SH-SY5Y (cell line): ENCODE data around the gene FHAD1.

Experiments used
- GATA2 ChIP-seq: IDR thresholded peaks from 2 replicates; pipeline ENCODE4 v1.6.1; 2011; ENCODE audit warnings: mild to moderate bottlenecking, low read depth, low read length
- GATA3 ChIP-seq: IDR thresholded peaks from 2 replicates; pipeline ENCODE4 v1.6.1; 2011; ENCODE audit warnings: low read depth, mild to moderate bottlenecking, low read length, moderate library complexity

The FHAD1 gene

DNA sequence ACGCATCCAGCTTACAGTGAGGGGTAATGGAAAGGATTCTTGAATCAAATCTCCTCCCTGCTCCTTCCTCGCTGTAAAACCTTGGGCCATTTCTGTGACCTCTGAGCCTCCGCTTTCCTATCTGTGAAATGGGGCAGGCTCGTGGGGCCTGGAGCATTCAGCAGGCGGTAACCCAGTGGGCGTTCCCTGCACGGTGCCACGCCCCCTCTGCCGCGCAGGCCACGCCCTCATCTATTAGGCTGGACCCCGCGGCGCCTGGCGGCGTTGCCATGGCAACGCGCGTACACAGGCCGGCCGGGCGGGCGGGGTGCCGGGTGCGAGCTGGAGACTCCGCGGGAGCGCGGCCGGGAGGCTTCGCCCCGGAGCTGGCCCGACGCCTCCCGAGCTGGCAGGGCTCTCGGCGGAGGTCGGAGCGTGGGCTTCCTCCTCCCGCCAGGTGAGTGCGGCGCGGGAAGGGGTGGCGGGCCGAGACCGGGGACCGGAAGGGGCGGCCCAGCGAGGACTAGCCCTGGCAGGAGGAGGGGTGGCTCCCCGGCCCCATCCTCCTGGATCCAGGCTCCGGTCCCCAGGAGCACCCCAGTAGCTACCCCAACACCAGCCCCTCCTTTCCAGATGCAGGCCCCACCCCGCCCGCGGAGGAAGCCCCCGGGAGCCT, at the start of gene FHAD1:
Gene FHAD1 (plus strand): TSS at position 264 of the 655 bp plus-strand sequence. CDS start 4,562 bp downstream, outside the sequence.
- TF ChIP-seq GATA3 = no peak
- no peak for TF ChIP-seq GATA2

GRCh38 chr1:15197591-15198447, 49.2 kb upstream of the FHAD1 start:
- no peak for TF ChIP-seq GATA2
- TF ChIP-seq GATA3 = no peak

DNA sequence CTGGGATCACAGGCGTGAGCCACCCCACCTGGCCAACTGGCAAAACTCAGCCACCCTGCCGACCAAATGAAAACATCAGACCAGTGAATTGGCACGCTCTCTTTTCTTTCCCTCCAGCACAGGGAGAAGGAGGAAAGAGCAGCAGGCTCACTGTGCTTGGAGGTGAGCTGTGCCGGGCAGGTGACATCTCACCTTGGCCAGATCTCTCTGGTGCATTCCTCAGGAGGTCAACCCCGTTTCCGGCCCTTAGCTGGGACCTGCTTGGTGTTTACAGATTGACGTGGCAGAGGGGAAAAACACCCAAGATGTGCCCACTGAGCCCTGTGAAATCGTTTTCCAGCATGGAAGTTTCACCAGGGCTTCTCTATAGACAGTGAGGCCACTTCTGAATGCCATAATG, 48.3 kb upstream of the FHAD1 start:
- TF ChIP-seq GATA2 = no peak
- no peak for TF ChIP-seq GATA3

GRCh38 chr1:15201221-15201620, 45.8 kb upstream of the FHAD1 start:
- TF ChIP-seq GATA3 (no peak), GATA2 (no peak)

GRCh38 chr1:15201849-15202551, 45.0 kb upstream of the FHAD1 start:
- TF ChIP-seq GATA3 = no peak
- TF ChIP-seq GATA2 = peak; percentile 39

GRCh38 chr1:15204931-15205330, 42.1 kb upstream of the FHAD1 start:
- TF ChIP-seq GATA2 (no peak), GATA3 (no peak)

GRCh38 chr1:15205586-15206346, 41.3 kb upstream of the FHAD1 start:
- TF ChIP-seq GATA3 (no peak), GATA2 (no peak)

- no peak for TF ChIP-seq GATA3
- TF ChIP-seq GATA2 = 0 out of 2 replicates have a peak, but pooled peaks have one; percentile 26
Observed at GRCh38 chr1:15206418-15207030, 40.5 kb upstream of the FHAD1 start.

- no peak for TF ChIP-seq GATA2
- no peak for TF ChIP-seq GATA3
Observed at GRCh38 chr1:15207031-15207828, 39.8 kb upstream of the FHAD1 start.

DNA sequence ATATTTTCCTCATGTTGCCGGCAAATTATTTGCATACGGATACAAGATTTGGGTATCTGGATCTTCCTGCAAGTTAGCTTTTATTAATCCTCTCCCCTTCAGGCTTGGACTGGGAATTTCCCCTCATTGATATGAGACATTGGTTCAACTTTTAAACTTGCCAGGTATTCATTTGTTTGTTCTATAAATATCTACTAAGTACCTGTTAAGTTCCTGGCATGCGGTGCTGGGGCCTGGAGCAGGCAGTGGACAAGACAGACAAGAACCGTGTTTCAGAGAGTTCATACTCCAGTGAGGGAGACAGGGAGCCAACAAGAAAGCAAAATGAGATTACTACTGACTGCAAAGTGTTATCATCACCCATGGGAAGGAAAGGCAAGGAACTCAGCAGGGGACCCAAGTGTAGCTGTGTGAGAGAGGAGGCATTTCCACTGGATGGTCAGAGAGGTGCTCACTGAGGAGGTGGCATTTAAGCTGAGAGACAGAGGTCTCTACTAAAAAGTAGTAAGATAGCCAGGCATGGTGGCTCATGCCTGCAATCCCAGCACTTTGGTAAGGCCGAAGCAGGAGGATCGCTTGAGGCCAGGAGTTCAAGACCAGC, 39.1 kb upstream of the FHAD1 start:
- no peak for TF ChIP-seq GATA3
- no peak for TF ChIP-seq GATA2

DNA sequence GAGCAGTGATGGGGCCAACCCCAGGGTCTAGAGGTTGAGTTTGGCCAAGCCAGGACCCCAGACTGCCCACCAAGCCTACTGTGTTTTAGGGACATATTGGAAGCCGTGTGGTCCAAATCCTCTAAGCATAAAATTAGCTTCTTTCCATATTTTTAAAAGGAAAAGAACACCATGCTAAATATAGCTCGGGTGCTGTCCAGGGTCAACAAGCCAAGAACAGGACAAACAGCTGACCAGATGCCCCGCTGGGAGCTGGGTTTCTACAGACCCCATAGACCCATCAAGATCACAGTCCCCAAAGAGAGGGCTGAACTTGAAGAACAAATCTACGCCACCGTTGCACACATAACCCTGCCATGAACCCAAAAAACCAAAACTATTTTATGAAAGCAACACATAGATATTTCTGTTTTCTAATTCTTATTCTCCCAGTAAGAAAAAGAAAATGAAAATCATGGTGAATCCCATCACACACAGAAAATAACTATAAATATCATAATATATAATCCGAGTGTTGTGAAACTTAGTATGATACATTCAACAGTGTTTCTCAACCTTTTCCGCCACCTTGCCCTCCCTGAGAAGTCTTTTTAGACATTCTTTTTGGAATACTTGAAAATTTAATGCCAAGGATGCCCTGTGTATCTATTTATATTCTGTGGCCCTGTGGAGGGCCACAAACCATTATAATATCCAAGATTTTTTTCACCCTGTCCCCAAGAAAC, 36.2 kb upstream of the FHAD1 start:
- no peak for TF ChIP-seq GATA3
- no peak for TF ChIP-seq GATA2

DNA sequence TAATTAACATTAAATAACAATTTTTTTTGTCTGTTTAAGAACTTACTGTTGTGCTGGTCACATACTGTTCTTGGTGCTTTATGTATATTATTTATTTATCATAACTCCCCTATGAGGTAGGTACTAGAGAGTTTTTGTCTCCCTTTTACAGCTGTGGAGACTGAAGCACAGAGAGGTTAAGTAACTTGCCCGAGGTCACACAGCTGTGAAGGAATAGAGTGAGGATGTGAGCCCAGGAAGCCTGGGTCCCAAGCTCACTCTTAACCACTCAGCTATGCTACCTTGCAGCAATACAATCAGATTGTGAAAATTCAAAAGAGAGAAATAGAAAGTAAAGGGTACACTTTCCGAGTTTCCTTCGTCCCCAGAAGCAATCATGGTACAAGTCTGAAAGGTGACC, 35.6 kb upstream of the FHAD1 start:
- no peak for TF ChIP-seq GATA2
- TF ChIP-seq GATA3 = no peak
